Spleen (tissue), 11 donors: ENCODE measurements around the gene ITGA2. TPM values are rescaled to one million over a fixed set of nuclear protein-coding genes. Genes with fewer than 3 reads are reported as not detected.
"Not testable (repeated sequence)": the region's sequence is repeated elsewhere in the genome, so short reads cannot be mapped to it uniquely, and the experiment has no call there.

Experiments used
- DNase-seq: peaks from one replicate; pipeline ENCODE4 v3.0.0-alpha.2; 2020
- H3K27ac ChIP-seq, 8 donors: fragments of 200-600 bp; sonication (generic) in 7 of 8; 1 replicate in 4 of 8; 2 replicates in 4 of 8; pipeline versions ENCODE4 v1.5.0 to v1.8.0; 2016 to 2021; ENCODE audit warnings: inconsistent platforms in 4 of 8, mild to moderate bottlenecking in 4 of 8, moderate library complexity in 1 of 8
- H3K27me3 ChIP-seq, 7 donors: fragments of 200-600 bp; sonication (generic) in 6 of 7; replicated peaks in 1 of 7; 1 replicate in 4 of 7; 2 replicates in 3 of 7; pipeline versions ENCODE4 v1.5.0 to v1.8.0; 2016 to 2021; ENCODE audit warnings: inconsistent platforms in 3 of 7, mild to moderate bottlenecking in 1 of 7
- H3K36me3 ChIP-seq, 6 donors: fragments of 200-600 bp; sonication (generic) in 5 of 6; 1 replicate in 4 of 6; 2 replicates in 2 of 6; pipeline versions ENCODE4 v1.5.0 to v1.8.0; 2016 to 2021; ENCODE audit warnings: inconsistent platforms in 2 of 6
- H3K4me1 ChIP-seq, 6 donors: fragments of 200-600 bp; sonication (generic) in 5 of 6; 1 replicate in 3 of 6; 2 replicates in 3 of 6; pipeline versions ENCODE4 v1.5.0 to v1.8.0; 2016 to 2021; ENCODE audit warnings: inconsistent platforms in 3 of 6
- H3K4me3 ChIP-seq, 8 donors: fragments of 200-600 bp; sonication (generic) in 7 of 8; 1 replicate in 4 of 8; 2 replicates in 4 of 8; pipeline versions ENCODE4 v1.5.0 to v1.8.0; 2016 to 2021; ENCODE audit warnings: inconsistent platforms in 4 of 8, mild to moderate bottlenecking in 4 of 8, moderate library complexity in 2 of 8
- H3K9me3 ChIP-seq, 8 donors: fragments of 200-600 bp; sonication (generic) in 7 of 8; 1 replicate in 4 of 8; 2 replicates in 4 of 8; pipeline versions ENCODE4 v1.5.0 to v1.8.0; 2016 to 2021; ENCODE audit warnings: inconsistent platforms in 4 of 8
- CTCF ChIP-seq, 11 experiments: fragments of 200-600 bp in 7 of 11; fragments of 450-650 bp in 4 of 11; sonication (generic) in 4 of 11; IDR thresholded peaks in 8 of 11; conservative IDR thresholded peaks in 3 of 11; 1 replicate in 7 of 11; 2 replicates in 4 of 11; pipeline versions ENCODE4 v1.4.0 to v1.8.0; 2016 to 2021; ENCODE audit warnings: antibody characterized with exemption in 11 of 11, inconsistent platforms in 4 of 11, mild to moderate bottlenecking in 1 of 11
- POLR2A ChIP-seq, 3 donors: fragments of 450-650 bp; IDR thresholded peaks; one replicate each; pipeline ENCODE4 v1.5.1; 2017; ENCODE audit warnings: antibody characterized with exemption in 3 of 3, mild to moderate bottlenecking in 1 of 3
- POLR2AphosphoS5 ChIP-seq, 3 donors: sonication (generic); formaldehyde crosslinking; IDR thresholded peaks; one replicate each; pipeline ENCODE4 v1.5.1; 2017; ENCODE audit warnings: antibody characterized with exemption in 3 of 3
- WGBS, 5 donors: extraction: QIAGEN DNeasy Blood & Tissue Kit in 3 of 5; methylation state at CpG; one replicate each; pipeline versions ENCODE4 v1.1.5 to v1.1.7; 2013 to 2018; 5-methylcytosine and 5-hydroxymethylcytosine counted together
- intact Hi-C: fragments of 100-400 bp; cut with DNase I; formaldehyde crosslinking; loops from one replicate; pipeline ENCODE4 v1.15.0; 2023; ENCODE audit warnings: low total_unique reads
- polyA plus RNA-seq, 3 donors: library from polyadenylated mRNA; stranded (reverse); fragments of 200-250 nt; gene quantifications; one replicate each; pipeline ENCODE4 v1.2.1, GENCODE V29; 2013
- total RNA-seq, 7 donors: library from RNA; depleted of rRNA in 3 of 7; stranded (reverse); fragments of >200 nt in 3 of 7; fragmentation: NEBNext Ultra II Directional in 4 of 7; extraction: Animal tissue kit (Norgen Biotek cat#: 25700) in 4 of 7; gene quantifications; one replicate each; pipeline versions ENCODE4 v1.1.0 to v1.2.1, GENCODE V29; 2016 to 2021
- donor health status: healthy with polysubstance abuse.
- donor health status: DM: no; HTN: no; CAD: no; lungs with moderate emphysema.
- donor health status: DM: no; HTN: no; CAD: no.
- donor health status: Bipolar disorder and iron deficiency.
- donor health status: healthy.
- donor health status: DM: no; HTN: no; CAD: no.
- donor health status: DM: yes; HTN: yes; CAD: no.

ITGA2 gene
- total and polyA plus RNA-seq, 10 donors: 0.54 to 21.6 (median 13.1) TPM

GRCh38 chr5:53110156-53110555, 121.0 kb downstream of the ITGA2 start:
- no peak for DNase-seq
- no peaks in the 10 kb centered on the region for H3K9me3 ChIP-seq
- intact Hi-C loops: no loop called here
- peak overlapping the region; percentile 65 to 85 (median 78) for H3K4me3 ChIP-seq
- H3K36me3 ChIP-seq: peaks cover 0 to 12% (median 0%) of the 10 kb centered on the region in 6 donors
- H3K4me1 ChIP-seq: peaks cover 0 to 53% (median 25%) of the 10 kb centered on the region in 6 donors
- peak overlapping the region; percentile 53 to 92 (median 88) for H3K27ac ChIP-seq
- H3K27me3 ChIP-seq: no peaks in the 10 kb centered on the region
- TF ChIP-seq POLR2AphosphoS5 (IDR thresholded peaks at IDR 0.05) (no peak), POLR2A (IDR thresholded peaks at IDR 0.05) (no peak), CTCF (IDR thresholded peaks at IDR 0.05 in 8 of 11, conservative IDR thresholded peaks at IDR 0.05 in 3 of 11) (no peak)
- WGBS, 5 donors: 9 to 14% (median 14%) methylated on average over 6 of the region's 6 CpGs

- H3K9me3 ChIP-seq: no peaks in the 10 kb centered on the region
- peaks cover 0 to 47% (median 25%) of the 10 kb centered on the region in 6 donors for H3K4me1 ChIP-seq
- WGBS, 5 donors: 92 to 100% (median 95%) methylated on average over 1 of the region's 1 CpG
- H3K36me3 ChIP-seq: peaks cover 0 to 9% (median 0%) of the 10 kb centered on the region in 6 donors
- H3K4me3 ChIP-seq: no peak overlapping the region
- TF ChIP-seq CTCF (IDR thresholded peaks at IDR 0.05 in 8 of 11, conservative IDR thresholded peaks at IDR 0.05 in 3 of 11): no peak
- no peak for TF ChIP-seq POLR2A (IDR thresholded peaks at IDR 0.05)
- no peak for TF ChIP-seq POLR2AphosphoS5 (IDR thresholded peaks at IDR 0.05)
- intact Hi-C loops: no loop called here
- H3K27ac ChIP-seq: no peak overlapping the region
- no peak for DNase-seq
- no peaks in the 10 kb centered on the region for H3K27me3 ChIP-seq
Observed at GRCh38 chr5:53111139-53111538, 122.0 kb downstream of the ITGA2 start.

- WGBS, 5 donors: 91 to 97% (median 95%) methylated on average over 6 of the region's 6 CpGs
- intact Hi-C loops, DNase-seq, H3K27ac ChIP-seq, H3K27me3 ChIP-seq, H3K9me3 ChIP-seq, H3K36me3 ChIP-seq, H3K4me3 ChIP-seq: not testable (repeated sequence)
- peaks cover 0 to 35% (median 25%) of the 10 kb centered on the region in 6 donors for H3K4me1 ChIP-seq
Observed at GRCh38 chr5:53112307-53112706, 123.2 kb downstream of the ITGA2 start.

GRCh38 chr5:53112909-53113308, 123.8 kb downstream of the ITGA2 start:
- TF ChIP-seq POLR2AphosphoS5 (IDR thresholded peaks at IDR 0.05): no peak
- no peak for TF ChIP-seq POLR2A (IDR thresholded peaks at IDR 0.05)
- no peak for TF ChIP-seq CTCF (IDR thresholded peaks at IDR 0.05 in 8 of 11, conservative IDR thresholded peaks at IDR 0.05 in 3 of 11)
- 92 to 97% (median 94%) methylated on average over 3 of the region's 3 CpGs for WGBS, 5 donors
- no peak for DNase-seq
- H3K27ac ChIP-seq: no peak overlapping the region
- H3K4me1 ChIP-seq: peaks cover 0 to 29% (median 21%) of the 10 kb centered on the region in 6 donors
- H3K36me3 ChIP-seq: no peaks in the 10 kb centered on the region
- intact Hi-C loops: no loop called here
- H3K9me3 ChIP-seq: no peaks in the 10 kb centered on the region
- H3K4me3 ChIP-seq: no peak overlapping the region
- no peaks in the 10 kb centered on the region for H3K27me3 ChIP-seq

GRCh38 chr5:53113947-53114346, 124.8 kb downstream of the ITGA2 start:
- no peaks in the 10 kb centered on the region for H3K9me3 ChIP-seq
- TF ChIP-seq CTCF (IDR thresholded peaks at IDR 0.05 in 8 of 11, conservative IDR thresholded peaks at IDR 0.05 in 3 of 11) (no peak), POLR2AphosphoS5 (IDR thresholded peaks at IDR 0.05) (no peak)
- no peaks in the 10 kb centered on the region for H3K36me3 ChIP-seq
- WGBS, 5 donors: 90 to 97% (median 93%) methylated on average over 9 of the region's 9 CpGs
- H3K27me3 ChIP-seq: no peaks in the 10 kb centered on the region
- no peak overlapping the region for H3K4me3 ChIP-seq
- H3K4me1 ChIP-seq: peaks cover 0 to 19% (median 12%) of the 10 kb centered on the region in 6 donors
- H3K27ac ChIP-seq: no peak overlapping the region
- intact Hi-C loops: no loop called here
- DNase-seq: no peak
